Heart left ventricle (tissue), 13 donors: ENCODE results near the gene GPC3.

Experiments used
- CTCF ChIP-seq, 12 donors: fragments of 200-600 bp; sonication (generic) in 4 of 12; IDR thresholded peaks; one replicate each; pipeline versions ENCODE4 v1.5.0 to v1.8.0; 2018 to 2022; ENCODE audit warnings: antibody characterized with exemption in 12 of 12, mild to moderate bottlenecking in 5 of 12
- POLR2A ChIP-seq, 2 donors: fragments of 450-650 bp; IDR thresholded peaks; one replicate each; pipeline ENCODE4 v1.6.1; 2017; ENCODE audit warnings: antibody characterized with exemption in 2 of 2, mild to moderate bottlenecking in 2 of 2, moderate library complexity in 2 of 2
- donor health status: ischemic (EF 13 %, LVEDD 7.1; RV severe dilation, severe dysfunction).
- donor health status: DM: no; HTN: yes; CAD: no.
- donor health status: DM: no; HTN: no; CAD: no.
- donor health status: ischemic (EF 25% LVEDD 6.9; RV normal size, moderate dysfunction).
- donor health status: ischemic (EF 25% LVEDD 5.7; RV mildly dilated, moderate dysfunction).
- donor health status: ischemic (EF 35%, LVEDD 5.7; RV mildly dilated, moderate dysfunction).
- donor health status: nonischemic (EF 11% LVEDD 7.7; RV severe dilation, severe dysfunction).
- donor health status: DM: yes; HTN: yes; CAD: no.
- donor health status: PGD.
- donor health status: ischemic (EF 29% LVEDD 5.4; RV normal size, mild dysfunction).
- donor health status: nonischemic (EF 23%, LVEDD 6.1; RV moderate dilation, normal function).

- TF ChIP-seq POLR2A (IDR thresholded peaks at IDR 0.05) = no peak
- no peak for TF ChIP-seq CTCF (IDR thresholded peaks at IDR 0.05)
Measured at GRCh38 chrX:133534172-133534571, 451.2 kb downstream of the GPC3 start.
